Gastrocnemius medialis (tissue), 4 donors: ENCODE results near the gene FANCD2. TPM values are rescaled to one million over a fixed set of nuclear protein-coding genes. Genes with fewer than 3 reads are reported as not detected.

ENCODE experiments used
- ATAC-seq, 2 donors: fragments of 150-250 bp; one replicate each; pipeline ENCODE4 v1.9.1; 2016
- DNase-seq, 2 donors: peaks; one replicate each; pipeline ENCODE4 v3.0.0-alpha.2; 2019
- H3K27ac ChIP-seq, 4 donors: fragments of 200-600 bp; sonication (generic); 1 replicate in 1 of 4; 2 replicates in 3 of 4; pipeline ENCODE4 v1.5.1; 2016 to 2018; ENCODE audit warnings: mild to moderate bottlenecking in 2 of 4, moderate library complexity in 1 of 4
- H3K27me3 ChIP-seq, 3 donors: fragments of 200-600 bp; sonication (generic) in 2 of 3; 1 replicate in 1 of 3; 2 replicates in 2 of 3; pipeline versions ENCODE4 v1.5.1 to v1.6.0; 2016 to 2019; ENCODE audit warnings: mild to moderate bottlenecking in 1 of 3, moderate library complexity in 1 of 3
- H3K36me3 ChIP-seq, 2 donors: fragments of 200-600 bp; sonication (generic) in 1 of 2; one replicate each; pipeline ENCODE4 v1.5.1; 2017 to 2018
- H3K4me1 ChIP-seq, 2 donors: fragments of 200-600 bp; sonication (generic) in 1 of 2; one replicate each; pipeline ENCODE4 v1.5.1; 2016 to 2017; ENCODE audit warnings: mild to moderate bottlenecking in 2 of 2
- H3K4me3 ChIP-seq, 4 donors: fragments of 200-600 bp; sonication (generic) in 3 of 4; 1 replicate in 1 of 4; 2 replicates in 3 of 4; pipeline ENCODE4 v1.5.1; 2016 to 2019; ENCODE audit warnings: mild to moderate bottlenecking in 2 of 4
- H3K9me3 ChIP-seq, 3 donors: fragments of 200-600 bp; sonication (generic) in 2 of 3; 1 replicate in 1 of 3; 2 replicates in 2 of 3; pipeline ENCODE4 v1.5.1; 2016 to 2019
- CTCF ChIP-seq, 5 experiments: fragments of 450-650 bp in 3 of 5; fragments of 200-600 bp in 2 of 5; sonication (generic) in 2 of 5; IDR thresholded peaks in 4 of 5; conservative IDR thresholded peaks in 1 of 5; 1 replicate in 4 of 5; 2 replicates in 1 of 5; pipeline ENCODE4 v1.5.1; 2016 to 2019; ENCODE audit warnings: antibody characterized with exemption in 5 of 5, mild to moderate bottlenecking in 3 of 5, moderate library complexity in 3 of 5
- POLR2A ChIP-seq, 2 donors: fragments of 450-650 bp; IDR thresholded peaks; one replicate each; pipeline ENCODE4 v1.6.1; 2017; ENCODE audit warnings: antibody characterized with exemption in 2 of 2, mild to moderate bottlenecking in 2 of 2, moderate library complexity in 2 of 2
- in situ Hi-C, 4 donors: fragments of 200-750 bp; cut with MboI; loops; one replicate each; pipeline versions ENCODE4 v1.15.0 to v1.8.0; 2017; ENCODE audit warnings: low sequenced_read_pairs in 4 of 4
- intact Hi-C: fragments of 100-400 bp; cut with DNase I; formaldehyde crosslinking; loops from one replicate; pipeline ENCODE4 v1.15.1; 2023; ENCODE audit warnings: low total_unique reads
- total RNA-seq, 4 donors: library from RNA; depleted of rRNA; stranded (reverse); fragments of >200 nt; gene quantifications; one replicate each; pipeline versions ENCODE4 v1.1.0 to v1.2.3, GENCODE V29; 2016

Gene FANCD2
- total RNA-seq, 4 donors from 2014 or later, result 0.46 to 1.3 (median 0.58) TPM; not detected in 1

DNA sequence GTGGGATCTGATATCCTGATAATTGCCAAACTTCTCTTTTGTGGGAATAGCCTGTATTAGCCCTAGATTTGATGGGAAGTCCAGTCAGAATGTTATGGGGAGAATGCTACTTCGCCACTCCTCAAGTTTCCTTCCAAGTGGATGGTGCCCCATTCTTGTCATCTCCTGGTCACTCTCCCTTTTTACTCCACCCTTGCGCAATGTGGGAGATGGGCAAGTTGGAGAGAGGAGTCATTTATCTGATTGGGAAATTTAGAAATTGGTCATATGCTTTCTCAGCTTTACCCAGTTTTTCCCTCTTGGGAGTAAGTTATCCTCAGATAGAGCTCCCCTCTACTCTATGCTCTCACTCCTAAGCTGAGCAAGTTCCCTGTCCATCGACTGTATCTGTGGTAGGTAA lies 67.4 kb downstream of the FANCD2 start:
- in situ Hi-C loops (no loop called here), intact Hi-C loops (no loop called here)
- H3K4me1 ChIP-seq, result no peaks in the 10 kb centered on the region
- no peaks in the 10 kb centered on the region for H3K9me3 ChIP-seq
- DNase-seq (no peak), ATAC-seq (no peak)
- no peaks in the 10 kb centered on the region for H3K36me3 ChIP-seq
- no peak overlapping the region for H3K27ac ChIP-seq
- H3K27me3 ChIP-seq, result no peaks in the 10 kb centered on the region
- TF ChIP-seq POLR2A (IDR thresholded peaks at IDR 0.05), result no peak
- TF ChIP-seq CTCF (IDR thresholded peaks at IDR 0.05 in 4 of 5, conservative IDR thresholded peaks at IDR 0.05 in 1 of 5), result no peak
- H3K4me3 ChIP-seq, result no peak overlapping the region

DNA sequence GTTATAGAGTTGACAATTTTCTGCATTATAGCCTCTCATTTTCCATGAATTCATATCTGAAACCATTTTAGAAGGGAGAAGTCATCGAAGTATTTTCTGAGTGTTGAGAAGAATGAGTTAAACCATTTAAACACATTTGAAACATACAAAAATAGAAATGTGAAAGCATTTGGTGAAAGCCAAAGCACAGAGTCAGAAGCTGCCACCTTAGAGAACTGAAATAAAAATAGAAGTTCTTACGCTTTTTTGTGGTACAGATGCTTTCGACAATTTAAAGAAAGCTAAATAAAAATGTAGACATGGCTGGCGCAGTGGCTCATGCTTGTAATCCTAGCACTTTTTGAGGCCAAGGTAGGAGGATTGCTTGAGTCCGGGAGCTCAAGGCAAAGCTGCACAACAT lies 72.8 kb downstream of the FANCD2 start:
- H3K9me3 ChIP-seq, result no peaks in the 10 kb centered on the region
- H3K27ac ChIP-seq, result no peak overlapping the region
- in situ Hi-C loops, result no loop called here
- no peaks in the 10 kb centered on the region for H3K36me3 ChIP-seq
- no peak for ATAC-seq
- intact Hi-C loops, result no loop called here
- H3K4me1 ChIP-seq, result no peaks in the 10 kb centered on the region
- DNase-seq, result no peak
- TF ChIP-seq POLR2A (IDR thresholded peaks at IDR 0.05), result no peak
- no peak for TF ChIP-seq CTCF (IDR thresholded peaks at IDR 0.05 in 4 of 5, conservative IDR thresholded peaks at IDR 0.05 in 1 of 5)
- H3K4me3 ChIP-seq, result no peak overlapping the region
- H3K27me3 ChIP-seq, result no peaks in the 10 kb centered on the region

DNA sequence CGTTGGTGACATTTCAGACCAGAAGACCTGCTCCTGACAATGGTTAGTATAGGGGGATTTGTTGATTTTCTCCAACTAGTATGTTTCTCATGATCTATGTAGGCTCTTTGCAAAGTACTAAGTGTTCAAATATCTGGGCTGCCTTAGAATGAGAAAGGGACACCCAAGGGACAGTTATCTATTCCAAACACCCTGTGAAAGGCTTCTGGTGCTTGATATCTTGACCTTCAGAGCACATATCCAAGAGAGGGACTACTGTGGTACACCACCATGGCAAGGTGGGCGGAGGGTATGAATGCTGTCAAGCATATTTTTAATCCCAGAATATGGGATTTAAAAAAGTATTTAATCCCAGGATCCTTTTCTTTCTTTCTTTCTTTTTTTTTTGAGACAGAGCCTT lies 80.7 kb downstream of the FANCD2 start:
- intact Hi-C loops, result no loop called here

GRCh38 chr3:10108091-10108490 lies 81.9 kb downstream of the FANCD2 start, which contains the start of gene FANCD2OS:
FANCD2OS (minus strand) TSS chr3:10108255; CDS start chr3:10104774, 3,481 bp downstream.
- no peaks in the 10 kb centered on the region for H3K4me1 ChIP-seq
- no peak within 1 kb of the TSS for H3K27ac ChIP-seq
- no peak within 1 kb of the TSS for H3K4me3 ChIP-seq
- intact Hi-C loops, result no loop called here
- ATAC-seq (no peak), DNase-seq (no peak)
- no peaks in the 10 kb centered on the region for H3K36me3 ChIP-seq
- H3K9me3 ChIP-seq, result no peaks in the 10 kb centered on the region
- in situ Hi-C loops, result no loop called here
- TF ChIP-seq CTCF (IDR thresholded peaks at IDR 0.05 in 4 of 5, conservative IDR thresholded peaks at IDR 0.05 in 1 of 5), result no peak
- TF ChIP-seq POLR2A (IDR thresholded peaks at IDR 0.05), result no peak
- H3K27me3 ChIP-seq, result no peaks in the 10 kb centered on the region

More for the DNA sequence above, 80.7 kb downstream of the FANCD2 start:
- TF ChIP-seq CTCF (IDR thresholded peaks at IDR 0.05 in 4 of 5, conservative IDR thresholded peaks at IDR 0.05 in 1 of 5) (no peak), POLR2A (IDR thresholded peaks at IDR 0.05) (no peak)
- no peak for ATAC-seq
- Histone ChIP-seq H3K4me3 (no peak overlapping the region), H3K9me3 (no peaks in the 10 kb centered on the region), H3K27ac (no peak overlapping the region), H3K27me3 (no peaks in the 10 kb centered on the region), H3K4me1 (no peaks in the 10 kb centered on the region), H3K36me3 (no peaks in the 10 kb centered on the region)
- no peak for DNase-seq
- in situ Hi-C loops, result no loop called here
